Liver (tissue), 9 donors: ENCODE measurements around the gene CHAT. TPM values are rescaled to one million over a fixed set of nuclear protein-coding genes. Genes with fewer than 3 reads are reported as not detected.

Experiments
- DNase-seq: peaks from one replicate; pipeline ENCODE4 v3.0.0-alpha.2; 2017; ENCODE audit warnings: low spot score
- H3K27ac ChIP-seq, 2 donors: one replicate each; pipeline ENCODE4 v1.7.0; 2013; ENCODE audit warnings: inconsistent platforms in 2 of 2, low read length in 2 of 2, control low read depth in 1 of 2, low read depth in 1 of 2, mild to moderate bottlenecking in 1 of 2
- H3K27me3 ChIP-seq, 4 donors: one replicate each; pipeline versions ENCODE4 v1.6.1 to v1.7.0; 2013; ENCODE audit warnings: low read length in 3 of 4, inconsistent platforms in 1 of 4, mild to moderate bottlenecking in 1 of 4, moderate library complexity in 1 of 4; ENCODE audit not compliant: control insufficient read depth in 4 of 4, insufficient read depth in 4 of 4
- H3K36me3 ChIP-seq, 4 donors: one replicate each; pipeline versions ENCODE4 v1.6.1 to v1.7.0; 2013; ENCODE audit warnings: low read length in 3 of 4, mild to moderate bottlenecking in 3 of 4, low read depth in 1 of 4, moderate library complexity in 1 of 4; ENCODE audit not compliant: control insufficient read depth in 4 of 4, insufficient read depth in 3 of 4
- H3K4me1 ChIP-seq, 4 donors: one replicate each; pipeline versions ENCODE4 v1.6.1 to v1.7.0; 2013; ENCODE audit warnings: low read length in 3 of 4, mild to moderate bottlenecking in 3 of 4, moderate library complexity in 1 of 4; ENCODE audit not compliant: control insufficient read depth in 4 of 4, insufficient read depth in 4 of 4
- H3K4me3 ChIP-seq, 3 donors: one replicate each; pipeline versions ENCODE4 v1.6.1 to v1.7.0; 2013; ENCODE audit warnings: low read length in 3 of 3, control low read depth in 1 of 3, low read depth in 1 of 3, mild to moderate bottlenecking in 1 of 3
- H3K9ac ChIP-seq, 2 donors: one replicate each; pipeline ENCODE4 v1.7.0; 2013; ENCODE audit warnings: low read length in 2 of 2, mild to moderate bottlenecking in 2 of 2, moderate library complexity in 2 of 2, control low read depth in 1 of 2, low read depth in 1 of 2
- H3K9me3 ChIP-seq, 4 donors: one replicate each; pipeline versions ENCODE4 v1.6.1 to v1.7.0; 2013; ENCODE audit warnings: low read length in 3 of 4; ENCODE audit not compliant: control insufficient read depth in 4 of 4
- EGR1 ChIP-seq, 2 donors: IDR thresholded peaks; 2 replicates each; pipeline ENCODE4 v1.6.1; 2016 to 2018; ENCODE audit warnings: antibody characterized with exemption in 2 of 2, low read depth in 2 of 2
- FOXA1 ChIP-seq: IDR thresholded peaks from 2 replicates; pipeline ENCODE4 v1.6.1; 2016; ENCODE audit warnings: antibody characterized with exemption
- FOXA2 ChIP-seq: IDR thresholded peaks from 2 replicates; pipeline ENCODE4 v1.6.1; 2016; ENCODE audit warnings: antibody characterized with exemption
- GABPA ChIP-seq, 2 donors: IDR thresholded peaks in 1 of 2; conservative IDR thresholded peaks in 1 of 2; 2 replicates each; pipeline ENCODE4 v1.6.1; 2016; ENCODE audit warnings: antibody characterized with exemption in 2 of 2, mild to moderate bottlenecking in 1 of 2, moderate library complexity in 1 of 2
- HNF4A ChIP-seq, 2 donors: conservative IDR thresholded peaks; 2 replicates each; pipeline ENCODE4 v1.6.1; 2016; ENCODE audit warnings: antibody characterized with exemption in 2 of 2, mild to moderate bottlenecking in 2 of 2
- HNF4G ChIP-seq: IDR thresholded peaks from 2 replicates; pipeline ENCODE4 v1.6.1; 2016; ENCODE audit warnings: antibody characterized with exemption
- JUND ChIP-seq, 2 donors: IDR thresholded peaks; 2 replicates each; pipeline ENCODE4 v1.6.1; 2016; ENCODE audit warnings: antibody characterized with exemption in 2 of 2
- NR2F2 ChIP-seq: IDR thresholded peaks from 2 replicates; pipeline ENCODE4 v1.6.1; 2016; ENCODE audit warnings: antibody characterized with exemption
- RAD21 ChIP-seq, 2 donors: IDR thresholded peaks; 2 replicates each; pipeline ENCODE4 v1.6.1; 2016; ENCODE audit warnings: antibody characterized with exemption in 2 of 2, mild to moderate bottlenecking in 2 of 2
- RXRA ChIP-seq, 2 donors: IDR thresholded peaks; 2 replicates each; pipeline ENCODE4 v1.6.1; 2017 to 2018; ENCODE audit warnings: antibody characterized with exemption in 2 of 2, mild to moderate bottlenecking in 1 of 2
- SP1 ChIP-seq: IDR thresholded peaks from 2 replicates; pipeline ENCODE4 v1.6.1; 2018; ENCODE audit warnings: antibody characterized with exemption, mild to moderate bottlenecking
- TAF1 ChIP-seq: conservative IDR thresholded peaks from 2 replicates; pipeline ENCODE4 v1.6.1; 2016; ENCODE audit warnings: antibody characterized with exemption, mild to moderate bottlenecking
- YY1 ChIP-seq: IDR thresholded peaks from 2 replicates; pipeline ENCODE4 v1.6.1; 2016; ENCODE audit warnings: antibody characterized with exemption, mild to moderate bottlenecking
- WGBS: extraction: QIAGEN DNeasy Blood & Tissue Kit; methylation state at CpG from one replicate; pipeline ENCODE4 v1.1.7; 2013; 5-methylcytosine and 5-hydroxymethylcytosine counted together
- polyA plus RNA-seq, 2 donors: library from polyadenylated mRNA; stranded (reverse) in 1 of 2; unstranded in 1 of 2; fragments of 200-250 nt in 1 of 2; fragments of >200 nt in 1 of 2; fragmentation: Nextera tagmentation in 1 of 2; extraction: Ambion mirVana in 1 of 2; gene quantifications; one replicate each; pipeline versions ENCODE4 v1.2.1 to v1.2.3, GENCODE V29; 2013 to 2015
- total RNA-seq, 2 donors: library from RNA; depleted of rRNA; stranded (reverse); fragments of >200 nt; gene quantifications; one replicate each; pipeline ENCODE4 v1.2.3, GENCODE V29; 2014
- TF ChIP-seq, protein P1 (sequence below): IDR thresholded peaks from 2 replicates; pipeline ENCODE4 v1.6.1; 2016; ENCODE audit warnings: antibody characterized with exemption
- TF ChIP-seq, protein P2 (sequence below): IDR thresholded peaks from 2 replicates; pipeline ENCODE4 v1.6.1; 2016; ENCODE audit warnings: antibody characterized with exemption, mild to moderate bottlenecking
- TF ChIP-seq, protein P3 (sequence below): IDR thresholded peaks from 2 replicates; pipeline ENCODE4 v1.6.1; 2016; ENCODE audit warnings: antibody characterized with exemption
- TF ChIP-seq, protein P4 (sequence below): fragments of 150-350 bp; IDR thresholded peaks from 2 replicates; pipeline ENCODE4 v1.5.1; 2017; ENCODE audit warnings: improper control_type of control experiment, low read depth, low read length; ENCODE audit not compliant: missing input control
- TF ChIP-seq, protein P5 (sequence below): IDR thresholded peaks from 2 replicates; pipeline ENCODE4 v1.6.1; 2016; ENCODE audit warnings: antibody characterized with exemption
- donor health status: healthy.
- donor health status: healthy.
- donor health status: healthy.
- donor health status: healthy.
- donor health status: healthy.

CHAT gene
- total and polyA plus RNA-seq, 4 donors = not detected

DNA sequence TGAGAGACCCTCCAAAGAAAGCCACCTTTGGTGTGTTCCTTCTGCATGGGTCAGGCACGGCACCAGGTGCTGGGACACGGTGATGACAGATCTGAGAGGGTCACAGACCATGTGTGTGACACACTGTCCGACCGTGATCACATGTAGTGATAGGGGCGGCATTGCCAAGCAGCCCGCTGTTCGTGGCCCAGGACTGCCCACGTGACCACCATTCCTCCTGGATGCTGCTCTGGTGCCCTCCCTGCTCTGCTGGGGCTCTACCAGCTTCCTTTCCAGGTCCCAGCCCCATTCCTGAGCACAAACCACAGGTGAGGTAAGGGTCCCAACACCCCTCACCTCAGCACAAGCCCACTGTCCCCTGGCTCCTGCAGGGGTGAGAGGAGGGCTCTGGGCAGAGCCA lies 13.8 kb upstream of the CHAT start:
- WGBS = 81% methylated on average over 8 of the region's 8 CpGs
- peaks cover 0 to 11% (median 0%) of the 10 kb centered on the region in 4 donors for H3K27me3 ChIP-seq
- DNase-seq = peak; percentile 21
- H3K27ac ChIP-seq = no peak overlapping the region
- H3K4me1 ChIP-seq = no peaks in the 10 kb centered on the region
- no peak overlapping the region for H3K4me3 ChIP-seq
- H3K36me3 ChIP-seq = no peaks in the 10 kb centered on the region
- H3K9me3 ChIP-seq = no peaks in the 10 kb centered on the region
- TF ChIP-seq JUND (IDR thresholded peaks at IDR 0.05) (no peak), HNF4A (conservative IDR thresholded peaks at IDR 0.05) (no peak), FOXA1 (no peak), FOXA2 (no peak), RAD21 (IDR thresholded peaks at IDR 0.05) (no peak), HNF4G (no peak), EGR1 (IDR thresholded peaks at IDR 0.05; ENCODE audit: low read depth in 2 of 2) (no peak), NR2F2 (no peak), RXRA (IDR thresholded peaks at IDR 0.05) (no peak), GABPA (IDR thresholded peaks at IDR 0.05 in 1 of 2, conservative IDR thresholded peaks at IDR 0.05 in 1 of 2) (no peak), YY1 (no peak), TAF1 (no peak), SP1 (no peak)
- TF ChIP-seq, protein P1, sequence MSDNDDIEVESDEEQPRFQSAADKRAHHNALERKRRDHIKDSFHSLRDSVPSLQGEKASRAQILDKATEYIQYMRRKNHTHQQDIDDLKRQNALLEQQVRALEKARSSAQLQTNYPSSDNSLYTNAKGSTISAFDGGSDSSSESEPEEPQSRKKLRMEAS = no peak
- TF ChIP-seq, protein P2, sequence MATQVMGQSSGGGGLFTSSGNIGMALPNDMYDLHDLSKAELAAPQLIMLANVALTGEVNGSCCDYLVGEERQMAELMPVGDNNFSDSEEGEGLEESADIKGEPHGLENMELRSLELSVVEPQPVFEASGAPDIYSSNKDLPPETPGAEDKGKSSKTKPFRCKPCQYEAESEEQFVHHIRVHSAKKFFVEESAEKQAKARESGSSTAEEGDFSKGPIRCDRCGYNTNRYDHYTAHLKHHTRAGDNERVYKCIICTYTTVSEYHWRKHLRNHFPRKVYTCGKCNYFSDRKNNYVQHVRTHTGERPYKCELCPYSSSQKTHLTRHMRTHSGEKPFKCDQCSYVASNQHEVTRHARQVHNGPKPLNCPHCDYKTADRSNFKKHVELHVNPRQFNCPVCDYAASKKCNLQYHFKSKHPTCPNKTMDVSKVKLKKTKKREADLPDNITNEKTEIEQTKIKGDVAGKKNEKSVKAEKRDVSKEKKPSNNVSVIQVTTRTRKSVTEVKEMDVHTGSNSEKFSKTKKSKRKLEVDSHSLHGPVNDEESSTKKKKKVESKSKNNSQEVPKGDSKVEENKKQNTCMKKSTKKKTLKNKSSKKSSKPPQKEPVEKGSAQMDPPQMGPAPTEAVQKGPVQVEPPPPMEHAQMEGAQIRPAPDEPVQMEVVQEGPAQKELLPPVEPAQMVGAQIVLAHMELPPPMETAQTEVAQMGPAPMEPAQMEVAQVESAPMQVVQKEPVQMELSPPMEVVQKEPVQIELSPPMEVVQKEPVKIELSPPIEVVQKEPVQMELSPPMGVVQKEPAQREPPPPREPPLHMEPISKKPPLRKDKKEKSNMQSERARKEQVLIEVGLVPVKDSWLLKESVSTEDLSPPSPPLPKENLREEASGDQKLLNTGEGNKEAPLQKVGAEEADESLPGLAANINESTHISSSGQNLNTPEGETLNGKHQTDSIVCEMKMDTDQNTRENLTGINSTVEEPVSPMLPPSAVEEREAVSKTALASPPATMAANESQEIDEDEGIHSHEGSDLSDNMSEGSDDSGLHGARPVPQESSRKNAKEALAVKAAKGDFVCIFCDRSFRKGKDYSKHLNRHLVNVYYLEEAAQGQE = no peak
- TF ChIP-seq, protein P3, sequence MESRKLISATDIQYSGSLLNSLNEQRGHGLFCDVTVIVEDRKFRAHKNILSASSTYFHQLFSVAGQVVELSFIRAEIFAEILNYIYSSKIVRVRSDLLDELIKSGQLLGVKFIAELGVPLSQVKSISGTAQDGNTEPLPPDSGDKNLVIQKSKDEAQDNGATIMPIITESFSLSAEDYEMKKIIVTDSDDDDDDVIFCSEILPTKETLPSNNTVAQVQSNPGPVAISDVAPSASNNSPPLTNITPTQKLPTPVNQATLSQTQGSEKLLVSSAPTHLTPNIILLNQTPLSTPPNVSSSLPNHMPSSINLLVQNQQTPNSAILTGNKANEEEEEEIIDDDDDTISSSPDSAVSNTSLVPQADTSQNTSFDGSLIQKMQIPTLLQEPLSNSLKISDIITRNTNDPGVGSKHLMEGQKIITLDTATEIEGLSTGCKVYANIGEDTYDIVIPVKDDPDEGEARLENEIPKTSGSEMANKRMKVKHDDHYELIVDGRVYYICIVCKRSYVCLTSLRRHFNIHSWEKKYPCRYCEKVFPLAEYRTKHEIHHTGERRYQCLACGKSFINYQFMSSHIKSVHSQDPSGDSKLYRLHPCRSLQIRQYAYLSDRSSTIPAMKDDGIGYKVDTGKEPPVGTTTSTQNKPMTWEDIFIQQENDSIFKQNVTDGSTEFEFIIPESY = no peak
- TF ChIP-seq, protein P4, sequence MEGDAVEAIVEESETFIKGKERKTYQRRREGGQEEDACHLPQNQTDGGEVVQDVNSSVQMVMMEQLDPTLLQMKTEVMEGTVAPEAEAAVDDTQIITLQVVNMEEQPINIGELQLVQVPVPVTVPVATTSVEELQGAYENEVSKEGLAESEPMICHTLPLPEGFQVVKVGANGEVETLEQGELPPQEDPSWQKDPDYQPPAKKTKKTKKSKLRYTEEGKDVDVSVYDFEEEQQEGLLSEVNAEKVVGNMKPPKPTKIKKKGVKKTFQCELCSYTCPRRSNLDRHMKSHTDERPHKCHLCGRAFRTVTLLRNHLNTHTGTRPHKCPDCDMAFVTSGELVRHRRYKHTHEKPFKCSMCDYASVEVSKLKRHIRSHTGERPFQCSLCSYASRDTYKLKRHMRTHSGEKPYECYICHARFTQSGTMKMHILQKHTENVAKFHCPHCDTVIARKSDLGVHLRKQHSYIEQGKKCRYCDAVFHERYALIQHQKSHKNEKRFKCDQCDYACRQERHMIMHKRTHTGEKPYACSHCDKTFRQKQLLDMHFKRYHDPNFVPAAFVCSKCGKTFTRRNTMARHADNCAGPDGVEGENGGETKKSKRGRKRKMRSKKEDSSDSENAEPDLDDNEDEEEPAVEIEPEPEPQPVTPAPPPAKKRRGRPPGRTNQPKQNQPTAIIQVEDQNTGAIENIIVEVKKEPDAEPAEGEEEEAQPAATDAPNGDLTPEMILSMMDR = no peak
- TF ChIP-seq, protein P5, sequence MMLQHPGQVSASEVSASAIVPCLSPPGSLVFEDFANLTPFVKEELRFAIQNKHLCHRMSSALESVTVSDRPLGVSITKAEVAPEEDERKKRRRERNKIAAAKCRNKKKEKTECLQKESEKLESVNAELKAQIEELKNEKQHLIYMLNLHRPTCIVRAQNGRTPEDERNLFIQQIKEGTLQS = no peak
- no peak overlapping the region for H3K9ac ChIP-seq
